Activated T-helper 9 cell treated with anti-CD3 and anti-CD28 coated beads, Interleukin-2, amount 50 U/mL, for 16 hours (primary cell): ENCODE measurements around the gene DIAPH2.

Experiments
- DNase-seq: peaks from one replicate; pipeline ENCODE4 v3.0.0-alpha.2; 2020; ENCODE audit warnings: low read depth

The DIAPH2 gene

GRCh38 chrX:96978906-96979305 lies 294.3 kb downstream of the DIAPH2 start:
- no peak for DNase-seq

- DNase-seq: no peak
Measured at GRCh38 chrX:96979766-96980165, 295.1 kb downstream of the DIAPH2 start.

- DNase-seq: no peak
Measured at GRCh38 chrX:96982161-96982560, 297.5 kb downstream of the DIAPH2 start.

- DNase-seq: no peak
Measured at GRCh38 chrX:96984538-96984937, 299.9 kb downstream of the DIAPH2 start.

- DNase-seq: no peak
Measured at GRCh38 chrX:96985046-96985445, 300.4 kb downstream of the DIAPH2 start.

- DNase-seq: no peak
Measured at GRCh38 chrX:96987228-96987627, 302.6 kb downstream of the DIAPH2 start.

GRCh38 chrX:96989830-96990571 lies 305.4 kb downstream of the DIAPH2 start:
- DNase-seq: no peak

GRCh38 chrX:96994093-96994492 lies 309.5 kb downstream of the DIAPH2 start:
- no peak for DNase-seq

- no peak for DNase-seq
Measured at GRCh38 chrX:96997196-96997595, 312.6 kb downstream of the DIAPH2 start.

GRCh38 chrX:97000682-97001368 lies 316.2 kb downstream of the DIAPH2 start:
- no peak for DNase-seq

- no peak for DNase-seq
Measured at GRCh38 chrX:97006167-97006566, 321.5 kb downstream of the DIAPH2 start.

- no peak for DNase-seq
Measured at GRCh38 chrX:97009391-97009790, 324.7 kb downstream of the DIAPH2 start.

- no peak for DNase-seq
Measured at GRCh38 chrX:97011540-97011939, 326.9 kb downstream of the DIAPH2 start.

GRCh38 chrX:97016106-97016505 lies 331.5 kb downstream of the DIAPH2 start:
- DNase-seq: no peak

GRCh38 chrX:97021680-97022079 lies 337.0 kb downstream of the DIAPH2 start:
- DNase-seq: no peak

- DNase-seq: no peak
Measured at GRCh38 chrX:97026406-97026805, 341.8 kb downstream of the DIAPH2 start.

- DNase-seq: no peak
Measured at GRCh38 chrX:97027384-97027922, 342.8 kb downstream of the DIAPH2 start.

- DNase-seq: no peak
Measured at GRCh38 chrX:97030463-97030862, 345.8 kb downstream of the DIAPH2 start.

GRCh38 chrX:97030947-97031346 lies 346.3 kb downstream of the DIAPH2 start:
- DNase-seq: no peak

- DNase-seq: no peak
Measured at GRCh38 chrX:97039363-97040029, 354.9 kb downstream of the DIAPH2 start.

- DNase-seq: no peak
Measured at GRCh38 chrX:97045470-97045869, 360.8 kb downstream of the DIAPH2 start.

GRCh38 chrX:97046867-97047266 lies 362.2 kb downstream of the DIAPH2 start:
- no peak for DNase-seq

GRCh38 chrX:97050392-97050791 lies 365.8 kb downstream of the DIAPH2 start:
- DNase-seq: no peak
